H1 (cell line): ENCODE results near the gene DDX43. TPM values are rescaled to one million over a fixed set of nuclear protein-coding genes. Genes with fewer than 3 reads are reported as not detected.

Source experiments
- ASH2L ChIP-seq: fragments of 200-600, 300-600 bp; sonication (generic); IDR thresholded peaks from one replicate; pipeline ENCODE4 v1.7.1; 2017; ENCODE audit warnings: low read length
- ATF2 ChIP-seq: IDR thresholded peaks from 2 replicates; pipeline ENCODE4 v1.6.1; 2012; ENCODE audit warnings: low read length, inconsistent platforms
- ATF3 ChIP-seq: IDR thresholded peaks from 2 replicates; pipeline ENCODE4 v1.6.1; 2011; ENCODE audit warnings: low read depth, mild to moderate bottlenecking, low read length; ENCODE audit not compliant: insufficient read depth
- BCL11A ChIP-seq, 2 experiments: IDR thresholded peaks; one replicate each; pipeline ENCODE4 v1.6.1; 2011; ENCODE audit warnings: low read depth in 2 of 2, low read length in 2 of 2, mild to moderate bottlenecking in 2 of 2
- CBX5 ChIP-seq: fragments of 300-800, 300-1000 bp; sonication (generic); IDR thresholded peaks from 2 replicates; pipeline ENCODE4 v1.7.1; 2016; ENCODE audit warnings: antibody characterized with exemption, low read length, low read depth
- CHD1 ChIP-seq: IDR thresholded peaks from 2 replicates; pipeline ENCODE4 v1.6.1; 2012; ENCODE audit warnings: low read depth, low read length, improper control_type of control experiment
- CREB1 ChIP-seq: IDR thresholded peaks from 2 replicates; pipeline ENCODE4 v1.6.1; 2012; ENCODE audit warnings: inconsistent platforms
- GABPA ChIP-seq: IDR thresholded peaks from 2 replicates; pipeline ENCODE4 v1.6.1; 2011; ENCODE audit warnings: mild to moderate bottlenecking, low read length, moderate library complexity, borderline replicate concordance; ENCODE audit not compliant: insufficient read depth
- KDM5A ChIP-seq: fragments of 200-600 bp; IDR thresholded peaks from 2 replicates; pipeline ENCODE4 v1.7.1; 2012; ENCODE audit warnings: mild to moderate bottlenecking, low read length, inconsistent platforms, mixed read lengths
- MAFK ChIP-seq: IDR thresholded peaks from 2 replicates; pipeline ENCODE4 v1.6.1; 2012; ENCODE audit warnings: low read depth, mild to moderate bottlenecking, improper control_type of control experiment, low read length
- NRF1 ChIP-seq: IDR thresholded peaks from 2 replicates; pipeline ENCODE4 v1.6.1; 2011; ENCODE audit warnings: mild to moderate bottlenecking, low read depth, low read length, improper control_type of control experiment
- PHF8 ChIP-seq: fragments of 200-600 bp; sonication (generic); conservative IDR thresholded peaks from 2 replicates; pipeline ENCODE4 v1.7.1; 2012; ENCODE audit warnings: low read depth, mild to moderate bottlenecking, inconsistent platforms, low read length, moderate library complexity
- POLR2A ChIP-seq, 2 experiments: IDR thresholded peaks; 1 replicate in 1 of 2; 2 replicates in 1 of 2; pipeline ENCODE4 v1.6.1; 2011; ENCODE audit warnings: low read depth in 2 of 2, low read length in 2 of 2, mild to moderate bottlenecking in 2 of 2; ENCODE audit errors: control extremely low read depth in 1 of 2
- RFX5 ChIP-seq: IDR thresholded peaks from 2 replicates; pipeline ENCODE4 v1.6.1; 2011; ENCODE audit warnings: low read depth, low read length, improper control_type of control experiment, borderline replicate concordance
- SIN3A ChIP-seq, 2 experiments: IDR thresholded peaks in 1 of 2; conservative IDR thresholded peaks in 1 of 2; 2 replicates each; pipeline ENCODE4 v1.6.1; 2011 to 2012; ENCODE audit warnings: low read length in 2 of 2, improper control_type of control experiment in 1 of 2, low read depth in 1 of 2, mild to moderate bottlenecking in 1 of 2
- SP1 ChIP-seq: IDR thresholded peaks from 2 replicates; pipeline ENCODE4 v1.6.1; 2011; ENCODE audit warnings: low read depth, low read length
- SP2 ChIP-seq: IDR thresholded peaks from 2 replicates; pipeline ENCODE4 v1.6.1; 2012; ENCODE audit warnings: mild to moderate bottlenecking, low read length, inconsistent platforms
- SP4 ChIP-seq: IDR thresholded peaks from 2 replicates; pipeline ENCODE4 v1.6.1; 2012; ENCODE audit warnings: low read length, inconsistent platforms
- SRF ChIP-seq: IDR thresholded peaks from 2 replicates; pipeline ENCODE4 v1.6.1; 2011; ENCODE audit warnings: mild to moderate bottlenecking, low read depth, low read length, moderate library complexity
- SUZ12 ChIP-seq: fragments of 200-600 bp; sonication (generic); IDR thresholded peaks from 2 replicates; pipeline ENCODE4 v1.6.1; 2012; ENCODE audit warnings: mild to moderate bottlenecking, inconsistent platforms, low read length, moderate library complexity, mixed read lengths
- TAF7 ChIP-seq: optimal IDR thresholded peaks from 2 replicates; pipeline ENCODE3; 2011; ENCODE audit warnings: low read depth, mild to moderate bottlenecking, inconsistent platforms, low read length, moderate library complexity, borderline replicate concordance
- TBP ChIP-seq: IDR thresholded peaks from 2 replicates; pipeline ENCODE4 v1.6.1; 2011; ENCODE audit warnings: low read depth, low read length, improper control_type of control experiment
- TCF12 ChIP-seq: IDR thresholded peaks from 2 replicates; pipeline ENCODE4 v1.6.1; 2011; ENCODE audit warnings: low read depth, mild to moderate bottlenecking, low read length
- polyA plus RNA-seq, 7 experiments: library from polyadenylated mRNA; depleted of rRNA in 3 of 7; stranded (reverse) in 5 of 7; unstranded in 2 of 7; fragments of >200 nt in 5 of 7; fragments of 200-250 nt in 2 of 7; gene quantifications; 1 replicate in 5 of 7; 2 replicates in 1 of 7; 4 replicates in 1 of 7; pipeline versions ENCODE4 v1.2.1 to v1.2.3, GENCODE V29; 2011 to 2013; ENCODE audit warnings: missing spikeins in 2 of 7, mixed read lengths in 2 of 7
- total RNA-seq: library from RNA; stranded (reverse); fragmentation: NEBNext Ultra II Directional; extraction: Animal tissue kit (Norgen Biotek cat#: 25700); gene quantifications from 2 replicates; pipeline ENCODE4 v1.2.1, GENCODE V29; 2021

DDX43 gene
- total and polyA plus RNA-seq, 2 of the 8 experiments (the other 6 are each of a cell fraction or from before 2014, with no cell fraction given) = 0.05 TPM; not detected in 1

GRCh38 chr6:73461537-73462350 lies 67.1 kb downstream of the DDX43 start, which contains the start of gene MTO1 (continued):
- TF ChIP-seq ATF2 = no peak
- TF ChIP-seq MAFK = no peak
- no peak for TF ChIP-seq GABPA
- TF ChIP-seq SRF = no peak
- TF ChIP-seq PHF8 = peak; percentile 87
- TF ChIP-seq NRF1 = no peak
- TF ChIP-seq CHD1 = peak; percentile 67; the same call in 1 of the 2 replicates
- TF ChIP-seq ATF3 = no peak
- no peak for TF ChIP-seq SP4
- peak; percentile 96 for TF ChIP-seq ASH2L
- no peak for TF ChIP-seq RFX5
- TF ChIP-seq TBP = peak; percentile 67
- TF ChIP-seq CBX5 = no peak
- TF ChIP-seq CREB1 = peak; percentile 64; the same call in 1 of the 2 replicates
- no peak for TF ChIP-seq SP1
- no peak for TF ChIP-seq TCF12
- no peak for TF ChIP-seq BCL11A (IDR thresholded peaks at IDR 0.05; ENCODE audit: low read depth in 2 of 2, low read length in 2 of 2)
- TF ChIP-seq SP2 = no peak
- peak; percentile 90 for TF ChIP-seq KDM5A
- no peak for TF ChIP-seq SUZ12
- peak; percentile 21 to 63; a peak in 1 of 4 replicates for TF ChIP-seq SIN3A (conservative IDR thresholded peaks at IDR 0.05 in 1 of 2, IDR thresholded peaks at IDR 0.05 in 1 of 2; ENCODE audit: low read depth in 1 of 2, low read length in 2 of 2)
- TF ChIP-seq TAF7 = no peak
- peak; percentile 42 to 84 for TF ChIP-seq POLR2A (IDR thresholded peaks at IDR 0.05; ENCODE audit: control extremely low read depth in 1 of 2, low read depth in 2 of 2, low read length in 2 of 2)
